ENCODE measurements around the gene HACD1.

DNA sequence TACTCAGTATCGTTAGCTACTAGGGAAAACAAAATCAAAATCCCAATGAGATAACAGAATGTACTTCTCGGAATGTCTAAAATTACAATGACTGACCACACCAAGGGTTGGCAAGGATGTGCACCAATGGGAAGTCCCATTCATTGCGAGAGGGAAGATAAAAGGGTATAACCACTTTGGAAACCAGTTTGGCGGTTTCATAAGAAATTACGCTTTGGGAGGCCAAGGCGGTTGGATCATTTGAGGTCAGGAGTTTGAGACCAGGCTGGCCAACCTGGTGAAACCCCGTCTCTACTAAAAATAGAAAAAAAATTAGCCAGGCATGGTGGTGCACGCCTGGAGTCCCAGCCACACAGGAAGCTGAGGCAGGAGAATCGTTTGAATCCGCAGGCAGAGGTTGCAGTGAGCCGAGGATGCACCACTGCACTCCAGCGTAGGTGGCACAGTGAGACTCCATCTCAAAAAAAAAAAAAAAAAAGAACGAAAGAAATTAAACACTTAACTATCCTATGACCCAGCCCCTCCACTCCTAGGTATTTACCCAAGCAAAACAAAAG is 7.6 kb downstream of the HACD1 start:
- TF ChIP-seq, protein P1, sequence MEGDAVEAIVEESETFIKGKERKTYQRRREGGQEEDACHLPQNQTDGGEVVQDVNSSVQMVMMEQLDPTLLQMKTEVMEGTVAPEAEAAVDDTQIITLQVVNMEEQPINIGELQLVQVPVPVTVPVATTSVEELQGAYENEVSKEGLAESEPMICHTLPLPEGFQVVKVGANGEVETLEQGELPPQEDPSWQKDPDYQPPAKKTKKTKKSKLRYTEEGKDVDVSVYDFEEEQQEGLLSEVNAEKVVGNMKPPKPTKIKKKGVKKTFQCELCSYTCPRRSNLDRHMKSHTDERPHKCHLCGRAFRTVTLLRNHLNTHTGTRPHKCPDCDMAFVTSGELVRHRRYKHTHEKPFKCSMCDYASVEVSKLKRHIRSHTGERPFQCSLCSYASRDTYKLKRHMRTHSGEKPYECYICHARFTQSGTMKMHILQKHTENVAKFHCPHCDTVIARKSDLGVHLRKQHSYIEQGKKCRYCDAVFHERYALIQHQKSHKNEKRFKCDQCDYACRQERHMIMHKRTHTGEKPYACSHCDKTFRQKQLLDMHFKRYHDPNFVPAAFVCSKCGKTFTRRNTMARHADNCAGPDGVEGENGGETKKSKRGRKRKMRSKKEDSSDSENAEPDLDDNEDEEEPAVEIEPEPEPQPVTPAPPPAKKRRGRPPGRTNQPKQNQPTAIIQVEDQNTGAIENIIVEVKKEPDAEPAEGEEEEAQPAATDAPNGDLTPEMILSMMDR (IDR thresholded peaks at IDR 0.05 in 2 of 3, conservative IDR thresholded peaks at IDR 0.05 in 1 of 3; ENCODE audit: control insufficient read depth in 2 of 3, extremely low read depth in 1 of 3, insufficient read depth in 1 of 3, low read depth in 3 of 3, low read length in 3 of 3) = no peak
- TF ChIP-seq YY1 (IDR thresholded peaks at IDR 0.05; ENCODE audit: low read depth, low read length) = no peak
- TF ChIP-seq ZSCAN29 (IDR thresholded peaks at IDR 0.05) = no peak
- no peak for TF ChIP-seq RAD21 (IDR thresholded peaks at IDR 0.05; ENCODE audit: insufficient read depth, low read depth, low read length)
- no peak for TF ChIP-seq POLR2A (IDR thresholded peaks at IDR 0.05; ENCODE audit: low read depth, low read length)
- TF ChIP-seq, protein P2, sequence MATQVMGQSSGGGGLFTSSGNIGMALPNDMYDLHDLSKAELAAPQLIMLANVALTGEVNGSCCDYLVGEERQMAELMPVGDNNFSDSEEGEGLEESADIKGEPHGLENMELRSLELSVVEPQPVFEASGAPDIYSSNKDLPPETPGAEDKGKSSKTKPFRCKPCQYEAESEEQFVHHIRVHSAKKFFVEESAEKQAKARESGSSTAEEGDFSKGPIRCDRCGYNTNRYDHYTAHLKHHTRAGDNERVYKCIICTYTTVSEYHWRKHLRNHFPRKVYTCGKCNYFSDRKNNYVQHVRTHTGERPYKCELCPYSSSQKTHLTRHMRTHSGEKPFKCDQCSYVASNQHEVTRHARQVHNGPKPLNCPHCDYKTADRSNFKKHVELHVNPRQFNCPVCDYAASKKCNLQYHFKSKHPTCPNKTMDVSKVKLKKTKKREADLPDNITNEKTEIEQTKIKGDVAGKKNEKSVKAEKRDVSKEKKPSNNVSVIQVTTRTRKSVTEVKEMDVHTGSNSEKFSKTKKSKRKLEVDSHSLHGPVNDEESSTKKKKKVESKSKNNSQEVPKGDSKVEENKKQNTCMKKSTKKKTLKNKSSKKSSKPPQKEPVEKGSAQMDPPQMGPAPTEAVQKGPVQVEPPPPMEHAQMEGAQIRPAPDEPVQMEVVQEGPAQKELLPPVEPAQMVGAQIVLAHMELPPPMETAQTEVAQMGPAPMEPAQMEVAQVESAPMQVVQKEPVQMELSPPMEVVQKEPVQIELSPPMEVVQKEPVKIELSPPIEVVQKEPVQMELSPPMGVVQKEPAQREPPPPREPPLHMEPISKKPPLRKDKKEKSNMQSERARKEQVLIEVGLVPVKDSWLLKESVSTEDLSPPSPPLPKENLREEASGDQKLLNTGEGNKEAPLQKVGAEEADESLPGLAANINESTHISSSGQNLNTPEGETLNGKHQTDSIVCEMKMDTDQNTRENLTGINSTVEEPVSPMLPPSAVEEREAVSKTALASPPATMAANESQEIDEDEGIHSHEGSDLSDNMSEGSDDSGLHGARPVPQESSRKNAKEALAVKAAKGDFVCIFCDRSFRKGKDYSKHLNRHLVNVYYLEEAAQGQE (IDR thresholded peaks at IDR 0.05; ENCODE audit: low read depth, low read length) = no peak
- TF ChIP-seq FOS (IDR thresholded peaks at IDR 0.05; ENCODE audit: borderline replicate concordance, extremely low read depth, insufficient read length) = no peak
- TF ChIP-seq NFYB (IDR thresholded peaks at IDR 0.05; ENCODE audit: insufficient read depth, low read depth, low read length) = no peak

Data from GM12878 (cell line).